NB4 (cell line): Measurements from ENCODE around the gene TLE2.

Experiments
- CTCF ChIP-seq: IDR thresholded peaks from one replicate; pipeline ENCODE4 v1.5.1; 2012; ENCODE audit warnings: low read depth, low read length
- POLR2A ChIP-seq: IDR thresholded peaks from 2 replicates; pipeline ENCODE4 v1.6.1; 2011; ENCODE audit warnings: mild to moderate bottlenecking; ENCODE audit not compliant: insufficient read length; ENCODE audit errors: extremely low read depth

GRCh38 chr19:3017923-3018322 lies 11.2 kb downstream of the TLE2 start:
- TF ChIP-seq CTCF (no peak), POLR2A (no peak)
